Measurements from ENCODE around the gene USP48.

Gene USP48

DNA sequence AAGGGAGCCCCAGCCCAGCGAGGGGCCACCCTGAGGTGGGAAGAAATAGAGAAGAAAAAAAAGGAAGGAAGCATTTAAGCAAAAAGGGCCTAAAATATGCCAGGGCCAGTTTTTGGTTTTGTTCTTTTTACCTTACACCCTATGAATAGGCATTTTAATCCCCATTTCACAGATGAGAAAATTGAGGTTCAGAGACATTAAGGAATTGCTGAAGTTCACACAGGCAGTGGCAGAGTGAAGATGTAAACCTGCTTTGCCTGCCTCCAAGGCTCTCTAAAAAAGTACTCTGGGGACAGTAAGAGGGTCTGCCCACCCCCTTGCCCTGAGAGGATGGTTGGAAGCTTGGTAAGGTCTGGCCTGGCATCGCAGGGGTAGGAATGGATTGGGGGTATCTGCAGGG, 133.6 kb downstream of the USP48 start:
- no peak for DNase-seq

DNA sequence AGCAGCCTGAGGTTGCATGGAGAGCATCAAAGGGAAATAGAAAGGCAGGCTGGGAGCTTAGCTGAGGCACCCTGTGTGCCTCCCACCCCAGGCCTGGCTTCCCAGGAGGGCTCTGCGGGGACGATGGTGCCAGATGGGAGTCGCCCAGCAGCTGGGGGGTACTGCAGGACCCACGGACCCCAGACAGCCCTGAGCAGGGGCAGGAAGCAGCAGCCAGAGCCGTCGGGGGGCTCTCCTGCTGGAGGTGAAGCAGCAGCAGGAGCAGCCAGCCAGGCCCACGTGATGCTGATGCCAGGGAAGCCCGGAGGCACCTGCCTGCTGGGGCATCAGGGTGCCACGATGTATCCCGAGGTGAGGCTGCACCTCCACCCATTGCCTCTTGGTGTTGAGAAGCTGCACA, 134.2 kb downstream of the USP48 start:
- DNase-seq: no peak

DNA sequence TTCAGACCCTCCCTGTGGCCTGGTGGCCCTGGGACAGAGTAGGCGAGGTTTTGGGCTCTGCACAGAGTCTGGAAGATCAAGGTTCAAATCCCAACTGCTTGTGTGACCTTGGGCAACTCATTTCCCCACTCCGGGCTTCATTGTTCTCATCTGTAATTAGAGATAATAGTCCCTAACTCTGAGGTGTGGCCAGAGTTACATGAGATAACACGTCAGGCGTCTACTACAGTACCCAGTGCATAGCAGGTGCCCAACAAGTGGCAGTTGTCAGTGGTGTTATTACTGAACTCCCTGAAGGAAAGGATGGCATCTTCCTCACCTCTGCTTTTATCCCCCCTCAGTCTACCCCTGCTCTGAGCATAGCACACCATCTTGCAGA, 134.6 kb downstream of the USP48 start:
- DNase-seq: no peak

DNA sequence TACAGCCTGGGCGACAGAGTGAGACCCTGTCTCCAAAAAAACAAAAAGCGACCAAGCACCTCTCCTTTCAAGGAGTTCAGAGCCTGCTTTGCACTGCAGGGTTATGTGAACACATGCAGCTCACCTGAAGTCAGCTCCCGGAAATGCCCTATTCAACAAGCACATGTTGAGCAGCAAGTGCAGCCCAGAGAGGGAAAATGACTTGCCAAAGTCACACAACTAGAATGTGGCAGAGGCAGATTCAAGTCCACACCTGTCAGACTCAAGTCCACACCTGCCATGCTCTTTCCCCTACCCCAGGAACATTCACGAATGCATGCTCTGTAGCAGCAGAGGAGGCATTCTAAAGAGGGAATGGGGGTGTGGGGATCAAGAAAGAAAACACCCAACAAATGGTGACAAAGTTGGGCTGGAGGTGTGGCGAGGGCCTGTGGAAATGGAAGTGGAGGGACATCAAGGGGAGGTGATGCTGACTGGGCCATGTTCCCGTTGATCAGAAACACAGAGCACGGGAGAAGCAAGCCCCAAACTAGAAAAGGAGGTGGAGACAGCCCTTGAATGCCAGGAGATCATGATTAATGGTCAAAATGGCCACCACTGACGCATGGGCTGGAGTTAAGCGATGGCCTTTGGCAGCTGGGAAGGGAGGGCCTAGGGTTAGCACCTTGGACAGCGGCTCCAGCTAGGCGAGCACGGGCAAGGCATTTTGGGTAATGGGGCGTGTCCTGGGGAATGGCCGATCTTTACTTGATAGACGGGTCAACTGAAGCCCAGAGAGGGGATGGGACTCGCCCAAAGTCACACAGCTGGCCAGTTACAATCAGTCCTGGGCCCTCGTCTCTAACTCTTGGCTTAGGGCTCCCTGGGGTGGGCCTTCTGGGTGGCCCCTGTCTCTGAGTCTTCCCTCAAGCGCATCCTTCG, 135.3 kb downstream of the USP48 start:
- no peak for DNase-seq

DNA sequence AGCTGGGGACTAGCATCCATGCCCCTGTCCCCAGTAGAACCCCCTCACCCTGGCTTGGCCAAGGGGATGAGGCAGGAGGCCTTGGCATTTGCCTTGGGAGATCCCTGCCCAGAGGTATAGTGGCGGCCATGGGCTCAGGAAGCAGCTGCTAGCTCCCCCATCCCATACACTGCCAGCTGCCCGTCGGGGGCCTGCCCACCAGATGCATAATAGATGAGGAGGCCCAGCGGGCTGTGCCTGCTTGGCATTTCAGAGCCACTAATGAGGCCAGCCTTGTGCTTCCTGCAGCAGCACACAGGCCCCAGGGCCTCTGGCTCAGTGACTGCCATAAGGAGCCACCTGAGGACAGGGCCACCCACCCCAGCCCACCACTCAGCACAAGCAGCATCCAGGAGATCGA, 137.4 kb downstream of the USP48 start:
- DNase-seq: no peak

DNA sequence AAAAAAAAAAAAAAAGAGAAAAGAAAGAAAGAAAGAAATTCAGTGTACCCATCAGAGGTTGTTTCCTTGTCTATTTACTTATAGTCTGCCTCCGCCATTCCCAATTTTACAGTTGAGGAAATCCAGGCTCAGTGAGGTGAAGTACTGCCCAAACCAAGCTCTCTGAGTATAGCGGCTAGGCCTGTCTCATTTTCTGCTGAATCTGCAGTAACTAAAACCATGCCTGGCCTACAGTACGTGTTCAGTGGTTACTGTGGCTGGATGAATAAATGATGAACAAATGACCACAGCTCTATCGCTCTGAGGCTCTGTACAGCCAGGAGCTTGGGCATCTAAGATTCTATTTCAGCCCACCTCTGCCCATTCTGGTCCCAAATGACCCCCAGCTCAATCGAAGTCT, 138.0 kb downstream of the USP48 start:
- DNase-seq: no peak

DNA sequence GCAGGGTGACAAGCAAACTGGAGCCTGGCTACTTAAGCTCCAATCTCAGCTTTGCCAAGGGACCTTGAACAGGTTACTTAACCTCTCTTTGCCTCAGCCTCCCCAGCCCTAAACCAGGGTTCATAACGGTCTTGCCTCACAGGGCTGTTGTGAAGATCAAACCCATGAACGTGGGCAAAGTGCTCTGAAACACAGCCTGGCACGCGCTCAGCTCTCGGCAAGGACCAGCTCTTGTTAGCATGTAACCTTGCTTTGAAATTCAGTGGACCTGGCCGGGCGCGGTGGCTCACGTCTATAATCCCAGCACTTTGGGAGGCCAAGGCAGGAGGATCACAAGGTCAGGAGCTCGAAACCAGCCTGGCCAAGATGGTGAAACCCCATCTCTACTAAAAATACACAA, 138.6 kb downstream of the USP48 start:
- DNase-seq: no peak

DNA sequence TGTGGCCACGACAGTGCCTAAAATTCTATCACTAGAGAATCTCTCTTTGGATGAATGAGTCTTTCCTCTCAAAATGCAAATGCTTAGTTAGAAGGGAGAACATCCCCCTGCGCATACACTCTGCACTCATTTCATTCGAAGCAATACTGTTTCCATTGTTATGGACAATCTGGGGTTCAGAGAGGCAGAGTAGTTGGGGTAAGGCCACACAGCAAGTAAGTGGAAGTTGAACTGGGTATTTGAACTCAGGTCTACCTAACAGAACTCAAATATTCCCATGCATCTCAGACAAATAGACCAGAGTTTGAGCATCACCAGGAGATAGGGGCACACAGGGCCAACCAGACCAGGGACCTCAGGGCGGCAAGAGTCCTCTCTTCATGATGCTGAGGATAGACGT, 139.3 kb downstream of the USP48 start:
- no peak for DNase-seq

DNA sequence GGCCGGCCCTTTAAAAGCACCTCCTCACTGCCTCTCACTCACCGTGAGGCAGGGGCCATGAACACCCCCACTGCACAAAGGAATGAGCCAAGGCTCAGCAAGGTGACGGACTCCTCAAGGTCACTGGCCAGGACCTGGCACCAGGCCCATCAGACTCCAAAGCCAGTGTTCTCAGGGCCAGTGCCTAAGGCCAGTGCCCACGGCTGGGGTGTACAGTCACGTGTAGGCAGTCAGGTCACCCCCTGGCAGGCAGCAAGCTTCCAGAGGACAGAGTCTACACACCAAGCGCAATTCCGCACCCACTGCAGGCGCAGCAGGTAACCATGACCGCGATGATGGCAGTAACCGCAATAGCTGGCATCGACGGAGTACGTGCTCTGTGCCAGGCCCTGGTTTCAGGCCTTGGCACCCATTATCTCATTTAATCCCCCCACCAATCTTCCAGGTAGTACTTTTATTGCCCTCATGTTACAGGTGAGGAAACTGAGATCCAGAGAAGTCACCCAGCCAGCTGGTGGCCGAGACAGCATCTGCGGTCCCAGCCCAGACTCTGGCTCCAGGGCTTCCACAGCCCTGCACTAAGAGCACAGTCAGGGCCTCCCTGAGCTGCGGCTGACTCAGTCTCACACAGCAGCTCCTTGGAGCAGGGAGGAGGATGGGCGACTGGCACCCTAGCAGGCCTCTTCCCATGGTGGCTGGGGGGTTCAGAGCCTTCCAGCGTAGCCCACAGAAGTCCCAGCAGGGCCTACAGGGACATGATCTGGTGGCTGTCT, 140.8 kb downstream of the USP48 start:
- DNase-seq: no peak

DNA sequence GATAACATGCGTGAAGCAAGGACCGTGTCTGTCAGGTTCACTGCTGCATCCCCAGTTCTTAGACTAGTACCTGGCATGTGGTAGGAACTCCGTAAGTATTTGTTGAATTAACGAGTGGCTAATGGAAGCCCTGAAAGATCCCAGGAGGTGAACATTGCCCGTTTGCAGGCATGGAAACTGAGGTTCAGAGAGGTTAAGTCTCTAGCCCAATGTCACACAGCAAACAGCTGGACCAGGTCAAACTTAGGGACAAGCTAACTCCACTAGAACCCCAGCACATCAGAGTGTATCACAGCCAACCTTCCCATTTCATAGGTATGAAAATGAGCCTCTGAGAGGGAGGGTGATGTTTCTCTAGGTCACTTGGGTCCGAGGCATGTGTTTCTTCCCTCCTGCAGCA, 141.4 kb downstream of the USP48 start:
- DNase-seq: no peak

DNA sequence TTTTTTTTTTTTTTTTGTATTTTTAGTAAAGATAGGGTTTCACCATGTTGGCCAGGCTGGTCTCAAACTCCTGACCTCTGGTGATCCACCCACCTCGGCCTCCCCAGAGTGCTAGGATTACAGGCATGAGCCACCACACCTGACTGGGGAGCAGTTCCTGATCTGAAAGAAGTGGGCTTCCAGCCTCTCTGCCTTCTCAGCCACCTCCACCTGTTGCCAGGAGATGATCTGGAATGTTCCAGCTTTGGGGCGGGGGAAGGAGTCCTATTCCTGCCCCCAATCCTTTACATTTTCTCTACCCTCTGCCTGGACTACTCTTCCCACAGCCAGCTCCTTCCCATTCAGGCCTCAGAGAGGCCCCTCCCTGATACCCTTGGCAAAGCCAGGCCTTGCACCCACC, 141.9 kb downstream of the USP48 start:
- DNase-seq: no peak

DNA sequence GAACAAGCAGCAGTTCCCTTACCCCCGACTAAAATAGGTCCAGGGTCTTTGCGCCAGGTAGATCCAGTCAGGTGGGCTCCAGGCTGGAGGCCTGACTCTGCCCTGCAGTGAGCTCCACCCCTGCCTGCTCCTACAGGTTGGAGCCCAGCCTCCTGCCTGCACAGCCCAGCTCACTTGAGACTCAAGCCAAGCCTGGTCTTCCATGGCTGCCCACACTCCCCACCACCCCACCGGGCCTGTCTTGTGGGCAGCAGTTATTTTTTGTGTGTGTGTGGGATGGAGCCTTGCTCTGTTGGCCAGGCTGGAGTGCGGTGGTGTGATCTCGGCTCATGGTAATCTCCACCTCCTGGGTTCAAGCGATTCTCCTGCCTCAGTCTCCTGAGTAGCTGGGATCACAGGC, 142.3 kb downstream of the USP48 start:
- DNase-seq: no peak

DNA sequence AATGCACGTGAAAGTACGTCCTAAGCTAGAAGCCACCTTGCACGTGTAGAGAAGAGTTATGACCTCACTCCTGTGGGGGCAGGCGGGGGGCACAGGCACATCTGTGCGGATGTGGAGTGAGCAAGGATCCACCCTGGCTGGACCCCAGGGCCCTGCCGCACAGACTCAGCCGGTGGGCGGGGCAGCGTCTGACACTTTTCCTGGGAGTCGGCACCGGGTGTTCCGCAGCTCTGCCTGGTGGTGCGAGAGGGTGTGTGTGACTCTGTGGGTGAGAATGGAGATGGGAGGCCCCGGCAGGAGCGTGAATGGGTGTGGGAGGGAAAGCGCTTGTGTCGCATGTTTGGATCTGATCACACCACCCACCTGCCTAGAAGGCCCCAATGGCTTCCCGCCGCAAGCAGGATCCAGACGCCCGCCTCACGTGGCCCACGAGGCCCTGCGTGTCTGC, 143.3 kb downstream of the USP48 start:
- no peak for DNase-seq

DNA sequence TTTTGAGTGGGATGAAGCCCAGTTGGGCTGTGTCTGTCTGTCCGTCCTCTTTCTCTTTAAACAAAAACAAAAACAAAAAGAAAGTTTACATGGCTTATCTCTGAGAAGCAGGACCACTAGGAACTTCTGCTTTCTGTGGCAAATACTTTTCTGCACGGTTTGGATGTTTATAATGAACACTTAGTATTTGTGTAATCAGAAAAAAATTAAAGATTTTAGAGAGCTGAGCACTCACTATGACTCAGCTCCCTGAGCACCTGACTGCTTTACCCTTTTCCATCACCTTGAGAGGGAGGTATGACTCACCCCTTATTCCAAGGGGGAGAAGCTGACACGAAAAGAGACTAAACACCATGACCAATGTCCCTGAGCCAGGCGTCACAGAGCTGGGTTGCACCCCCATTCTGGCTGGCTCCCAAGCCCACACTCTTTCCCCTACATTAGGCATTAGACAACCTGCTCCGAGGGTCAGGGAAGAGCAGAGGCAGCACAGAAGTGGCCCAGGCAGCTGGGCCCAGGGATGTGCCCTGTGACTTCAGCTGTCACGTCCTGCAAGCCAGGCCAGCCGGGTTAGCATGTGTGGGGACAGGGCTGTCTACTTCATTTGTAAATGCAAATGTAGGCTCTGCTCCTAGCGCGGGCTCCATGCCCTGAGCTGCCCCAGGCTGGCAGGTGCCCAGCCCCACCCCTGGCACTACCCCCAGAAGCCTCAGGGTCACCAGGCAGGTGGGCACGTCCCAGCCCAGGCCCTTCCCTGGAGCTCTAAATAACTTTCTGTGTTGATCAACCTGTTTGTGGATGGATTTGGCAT, 144.2 kb downstream of the USP48 start:
- peak; percentile 98 for DNase-seq

DNA sequence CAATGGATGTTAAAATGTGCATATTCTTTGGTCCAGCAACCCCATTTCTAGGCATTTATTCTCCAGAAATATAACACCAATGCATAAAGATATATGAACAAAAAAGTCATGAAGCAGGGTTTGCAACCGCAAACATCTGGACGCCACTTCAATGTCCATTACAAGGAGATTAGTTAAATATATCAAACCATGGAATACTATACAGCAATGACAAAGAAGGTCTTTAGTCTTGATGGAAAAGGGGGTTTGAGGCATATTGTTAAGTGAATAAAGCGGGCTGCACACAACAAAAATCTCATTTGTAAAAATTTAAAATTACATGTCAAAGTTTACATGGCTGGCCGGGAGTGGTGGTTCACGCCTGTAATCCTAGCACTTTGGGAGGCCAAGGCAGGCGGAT, 145.4 kb downstream of the USP48 start:
- DNase-seq: no peak

DNA sequence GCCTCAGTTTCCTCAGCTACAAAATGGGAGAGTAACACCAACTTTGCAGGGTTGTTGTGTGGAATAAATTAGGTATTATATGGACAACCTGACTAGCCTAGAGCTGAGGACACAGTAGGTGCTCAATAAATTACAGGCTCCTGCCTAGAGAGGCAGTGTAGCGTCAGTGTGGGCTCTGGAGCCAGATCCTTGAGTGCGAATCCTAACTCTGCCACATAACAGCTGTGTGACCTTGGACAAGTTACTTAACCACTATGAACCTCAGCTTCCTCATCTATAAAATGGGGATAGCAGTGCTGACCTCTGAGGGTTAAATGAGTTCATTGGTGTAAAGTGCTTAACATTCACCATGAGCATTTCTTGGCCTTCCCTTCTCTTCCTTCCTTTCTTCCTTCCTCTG, 146.9 kb downstream of the USP48 start:
- no peak for DNase-seq

DNA sequence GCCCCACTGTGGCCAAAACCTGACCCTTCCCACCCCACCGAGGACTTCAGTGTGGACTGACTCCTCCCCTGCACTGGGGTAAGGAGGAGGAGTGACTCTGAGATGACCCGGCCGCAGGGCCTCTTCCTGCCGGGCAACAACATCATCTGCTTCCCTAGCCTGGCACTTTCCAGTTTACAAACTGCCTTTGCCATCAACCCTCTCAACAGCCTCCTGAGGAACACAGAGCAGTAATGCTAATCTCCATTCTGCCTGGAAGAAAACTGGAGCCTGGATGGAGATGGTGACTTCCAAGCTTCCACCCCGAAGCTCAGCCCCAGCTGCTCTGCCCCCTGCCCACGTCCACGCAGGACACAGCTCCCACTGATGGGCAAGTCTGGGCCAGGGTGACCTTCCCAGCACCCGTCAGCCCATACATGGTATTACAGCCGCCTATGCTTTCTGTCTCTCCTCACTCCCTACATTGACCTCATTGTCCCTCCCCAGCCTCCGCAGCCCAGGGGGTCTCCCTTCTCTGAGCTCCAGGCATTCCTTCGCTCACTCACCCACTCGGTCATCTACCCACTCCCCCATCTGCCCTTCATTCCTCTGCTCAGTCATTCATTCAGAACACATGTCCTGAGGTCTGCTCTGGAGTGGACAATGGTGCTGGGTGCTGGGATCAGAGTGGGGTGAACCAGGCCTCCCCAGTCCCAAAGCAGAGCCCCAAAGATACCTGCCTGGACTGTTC, 148.0 kb downstream of the USP48 start:
- peak; percentile 89 for DNase-seq

DNA sequence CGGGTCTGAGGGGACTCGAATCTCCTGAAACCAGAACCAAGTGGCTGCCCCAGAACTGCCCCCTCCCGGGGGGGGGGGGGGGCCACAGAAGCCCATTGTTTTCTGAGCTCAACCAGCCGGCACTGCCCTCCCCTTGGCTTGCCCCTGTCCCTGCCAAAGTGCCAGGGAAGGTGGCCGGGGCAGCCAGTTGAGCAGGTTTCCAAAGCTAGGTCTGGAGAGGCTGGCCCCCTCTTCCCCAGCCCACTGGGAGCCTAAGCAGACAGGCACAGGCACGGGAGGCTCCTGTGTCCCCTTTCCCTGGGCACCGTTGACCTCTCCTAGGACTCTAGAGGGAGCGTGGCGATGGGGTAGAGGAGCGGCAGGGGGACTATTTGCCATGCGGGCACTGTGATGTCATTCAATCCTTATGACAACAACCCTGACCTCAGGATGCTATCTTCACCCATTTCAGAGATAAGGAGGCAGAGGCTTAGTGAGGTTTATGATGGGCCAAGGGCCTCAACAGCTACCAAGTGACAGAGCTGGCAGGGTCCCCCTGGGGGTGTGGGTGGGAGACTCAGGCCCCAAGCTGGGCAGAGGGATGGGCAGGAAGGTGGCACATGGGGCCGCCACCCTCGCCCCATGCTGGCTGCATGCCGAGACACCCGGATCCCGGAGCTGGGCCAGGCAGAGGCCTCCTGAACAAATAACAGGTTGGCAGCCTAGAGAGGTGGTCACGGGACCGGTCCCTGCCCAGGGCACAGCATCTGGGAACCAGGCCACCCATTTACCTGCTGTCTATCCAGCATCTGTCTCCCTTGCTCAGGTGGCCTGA, 148.8 kb downstream of the USP48 start:
- DNase-seq: peak; percentile 92

DNA sequence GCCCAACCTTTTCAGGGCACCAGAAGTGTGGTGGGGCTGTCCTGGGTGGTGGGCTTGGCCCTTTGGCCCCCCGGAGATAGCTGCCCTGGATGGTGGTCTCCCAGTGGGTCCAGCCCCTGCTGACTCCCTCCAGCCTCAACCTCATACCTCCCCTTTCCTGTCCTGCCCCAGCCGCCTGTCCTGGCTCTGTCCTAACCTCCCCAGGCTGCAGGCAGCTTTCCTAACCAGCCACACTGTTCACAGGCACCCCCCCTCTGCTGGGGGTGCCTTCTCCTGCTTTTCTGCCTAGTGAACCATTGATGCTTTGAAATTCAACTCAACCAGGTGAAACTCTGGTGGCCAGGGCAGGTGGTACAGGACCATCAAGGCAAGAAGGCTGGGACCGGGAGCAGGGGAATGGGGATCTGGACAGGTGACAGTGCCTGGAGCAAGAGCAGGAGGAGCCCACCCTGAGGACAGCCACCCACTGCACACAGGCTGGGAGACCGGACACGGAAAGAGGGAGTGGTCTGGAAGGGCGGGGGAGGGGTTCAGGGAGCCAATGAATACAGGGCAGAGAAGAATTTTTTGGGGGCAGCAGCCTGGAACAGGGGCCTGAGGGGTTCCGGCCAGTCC, 149.7 kb downstream of the USP48 start:
- DNase-seq: no peak

DNA sequence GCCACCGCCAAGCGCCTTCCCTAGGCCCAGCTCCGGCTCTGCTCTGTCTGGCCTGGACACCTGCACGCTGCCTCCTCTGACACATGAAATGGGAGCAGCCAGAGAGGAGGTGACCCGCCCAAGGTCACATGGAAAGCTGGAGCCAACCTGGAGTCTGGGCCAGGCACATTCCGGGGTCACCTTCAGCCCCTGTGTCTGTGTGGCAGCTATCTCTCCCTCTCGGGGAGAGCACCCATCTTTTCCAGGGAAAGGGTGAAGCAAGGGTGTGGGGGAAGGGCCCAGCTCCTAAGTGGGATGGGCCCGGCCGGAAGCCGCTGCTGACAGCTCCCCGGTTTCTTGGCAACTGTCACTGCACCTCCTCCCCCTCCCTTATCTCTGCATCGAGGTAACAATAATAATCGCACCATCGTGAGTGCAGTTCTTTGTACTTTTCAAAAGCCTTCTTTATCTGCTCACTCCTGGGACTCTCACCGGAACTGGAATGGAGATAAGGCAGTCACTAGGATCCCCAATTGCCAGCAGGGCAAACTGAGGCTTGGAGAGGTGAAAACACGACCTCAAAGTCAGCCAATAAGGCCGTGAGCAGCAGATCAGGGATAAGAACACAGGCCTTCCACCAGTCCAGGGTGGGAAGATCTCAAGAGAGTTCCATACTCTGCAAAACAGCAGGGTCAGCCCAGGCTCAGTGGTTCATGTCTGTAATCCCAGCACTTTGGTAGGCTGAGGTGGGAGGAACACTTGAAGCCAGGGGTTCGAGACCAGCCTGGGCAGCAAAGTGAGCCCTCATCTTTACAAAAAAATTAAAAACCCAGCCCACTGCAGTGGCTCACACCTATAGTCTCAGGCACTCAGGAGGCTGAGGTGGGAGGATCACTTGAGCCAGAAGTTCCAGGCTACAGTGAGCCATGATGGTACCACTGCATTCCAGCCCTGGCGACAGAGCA, 150.7 kb downstream of the USP48 start:
- DNase-seq: peak; percentile 24

Measured in DMS53 (cell line).